GM13977 (cell line): ENCODE results near the gene KCNJ6.
"Not testable (repeated sequence)": the region's sequence is repeated elsewhere in the genome, so short reads cannot be mapped to it uniquely, and the experiment has no call there.

Experiments used
- DNase-seq: peaks from one replicate; pipeline ENCODE4 v3.0.0; 2012; ENCODE audit warnings: low spot score
- in situ Hi-C: fragments of 300-500 bp; cut with MboI; formaldehyde crosslinking; loops from one replicate; pipeline ENCODE4 v1.12.0; 2022; ENCODE audit warnings: low sequenced_read_pairs, low pct_unique_long_range_greater_than_20kb, mixed read lengths, inconsistent platforms; ENCODE audit not compliant: unreplicated experiment
- TF ChIP-seq, protein P1 (sequence below): IDR thresholded peaks from 2 replicates; pipeline ENCODE4 v1.5.1; 2012; ENCODE audit warnings: mild to moderate bottlenecking, control low read depth; ENCODE audit not compliant: insufficient read depth; ENCODE audit errors: extremely low read depth, missing control alignments

The KCNJ6 gene

DNA sequence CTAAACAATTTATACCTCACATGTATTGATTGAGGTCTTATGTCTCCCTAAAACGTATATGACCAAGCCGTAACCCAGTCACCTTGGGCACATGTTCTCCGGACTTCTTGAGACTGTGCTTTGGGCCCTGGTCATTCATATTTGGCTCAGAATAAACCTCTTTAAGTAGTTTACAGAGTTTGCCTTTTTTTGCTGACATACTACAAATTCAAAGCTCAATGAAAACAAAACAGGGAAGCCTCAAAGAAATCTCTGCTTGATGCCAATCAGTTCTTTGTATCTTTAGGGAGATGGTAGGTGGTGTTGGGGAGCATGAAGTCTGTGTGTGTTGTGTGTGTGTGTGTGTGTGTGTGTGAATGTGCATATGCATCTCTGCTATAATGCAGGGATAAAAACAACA, 247.0 kb downstream of the KCNJ6 start:
- no peak for DNase-seq
- TF ChIP-seq, protein P1, sequence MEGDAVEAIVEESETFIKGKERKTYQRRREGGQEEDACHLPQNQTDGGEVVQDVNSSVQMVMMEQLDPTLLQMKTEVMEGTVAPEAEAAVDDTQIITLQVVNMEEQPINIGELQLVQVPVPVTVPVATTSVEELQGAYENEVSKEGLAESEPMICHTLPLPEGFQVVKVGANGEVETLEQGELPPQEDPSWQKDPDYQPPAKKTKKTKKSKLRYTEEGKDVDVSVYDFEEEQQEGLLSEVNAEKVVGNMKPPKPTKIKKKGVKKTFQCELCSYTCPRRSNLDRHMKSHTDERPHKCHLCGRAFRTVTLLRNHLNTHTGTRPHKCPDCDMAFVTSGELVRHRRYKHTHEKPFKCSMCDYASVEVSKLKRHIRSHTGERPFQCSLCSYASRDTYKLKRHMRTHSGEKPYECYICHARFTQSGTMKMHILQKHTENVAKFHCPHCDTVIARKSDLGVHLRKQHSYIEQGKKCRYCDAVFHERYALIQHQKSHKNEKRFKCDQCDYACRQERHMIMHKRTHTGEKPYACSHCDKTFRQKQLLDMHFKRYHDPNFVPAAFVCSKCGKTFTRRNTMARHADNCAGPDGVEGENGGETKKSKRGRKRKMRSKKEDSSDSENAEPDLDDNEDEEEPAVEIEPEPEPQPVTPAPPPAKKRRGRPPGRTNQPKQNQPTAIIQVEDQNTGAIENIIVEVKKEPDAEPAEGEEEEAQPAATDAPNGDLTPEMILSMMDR, result no peak
- in situ Hi-C loops, result no loop called here

DNA sequence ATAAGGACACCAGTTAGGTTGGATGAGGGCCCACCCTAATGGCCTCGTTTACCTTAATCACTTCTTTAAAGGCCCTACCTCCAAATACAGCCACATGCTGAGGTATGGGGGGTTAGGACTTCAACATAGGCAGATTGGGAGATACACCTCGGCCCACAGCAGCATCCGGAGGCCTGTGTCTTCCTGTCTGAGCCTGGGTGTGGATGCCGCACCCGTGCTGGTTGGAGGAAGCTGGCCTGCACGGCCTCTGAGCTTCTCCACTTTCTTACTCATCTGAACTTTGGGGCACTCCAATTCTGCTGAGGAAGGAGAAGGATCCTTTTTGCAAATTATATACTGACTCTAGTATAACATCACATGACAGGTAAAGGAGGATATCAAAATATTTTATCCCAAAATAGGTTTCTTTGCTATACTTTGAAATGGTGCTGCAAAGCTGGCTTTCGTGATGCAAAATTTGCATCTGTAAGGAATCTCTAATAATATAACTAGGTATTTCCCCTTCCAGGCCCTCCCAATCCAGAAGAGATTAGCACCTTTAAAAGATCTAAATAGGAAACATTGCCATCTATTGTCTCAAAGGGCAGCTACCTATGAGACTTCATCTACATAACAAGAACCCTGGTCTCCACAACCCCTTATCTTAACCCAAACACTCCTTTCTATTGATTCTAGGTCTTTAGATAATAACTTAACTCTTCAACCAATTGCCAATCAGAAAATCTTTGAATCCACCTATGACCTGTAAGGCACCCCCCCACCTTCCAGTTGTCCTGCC, 247.6 kb downstream of the KCNJ6 start:
- DNase-seq, result no peak
- TF ChIP-seq, protein P1, result no peak
- in situ Hi-C loops, result no loop called here

DNA sequence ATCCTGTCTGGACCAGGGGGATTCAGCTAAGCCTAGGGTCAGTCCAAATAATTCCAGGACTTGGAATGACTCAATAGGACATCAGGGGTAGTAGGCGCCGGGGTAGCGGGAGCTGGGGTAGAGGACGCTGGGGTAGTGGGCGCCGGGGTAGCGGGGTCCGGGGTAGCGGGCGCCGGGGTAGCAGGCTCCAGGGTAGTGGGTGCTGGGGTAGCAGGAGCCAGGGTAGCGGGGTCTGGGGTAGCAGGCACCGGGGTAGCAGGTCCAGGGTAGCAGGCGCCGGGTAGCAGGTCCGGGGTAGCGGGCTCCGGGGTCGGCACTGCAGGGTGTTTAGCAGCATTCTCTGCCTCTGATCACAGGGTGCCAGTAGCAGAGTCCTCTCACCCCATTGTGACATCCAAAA, 248.9 kb downstream of the KCNJ6 start:
- DNase-seq, result no peak
- TF ChIP-seq, protein P1, result no peak
- in situ Hi-C loops, result no loop called here

DNA sequence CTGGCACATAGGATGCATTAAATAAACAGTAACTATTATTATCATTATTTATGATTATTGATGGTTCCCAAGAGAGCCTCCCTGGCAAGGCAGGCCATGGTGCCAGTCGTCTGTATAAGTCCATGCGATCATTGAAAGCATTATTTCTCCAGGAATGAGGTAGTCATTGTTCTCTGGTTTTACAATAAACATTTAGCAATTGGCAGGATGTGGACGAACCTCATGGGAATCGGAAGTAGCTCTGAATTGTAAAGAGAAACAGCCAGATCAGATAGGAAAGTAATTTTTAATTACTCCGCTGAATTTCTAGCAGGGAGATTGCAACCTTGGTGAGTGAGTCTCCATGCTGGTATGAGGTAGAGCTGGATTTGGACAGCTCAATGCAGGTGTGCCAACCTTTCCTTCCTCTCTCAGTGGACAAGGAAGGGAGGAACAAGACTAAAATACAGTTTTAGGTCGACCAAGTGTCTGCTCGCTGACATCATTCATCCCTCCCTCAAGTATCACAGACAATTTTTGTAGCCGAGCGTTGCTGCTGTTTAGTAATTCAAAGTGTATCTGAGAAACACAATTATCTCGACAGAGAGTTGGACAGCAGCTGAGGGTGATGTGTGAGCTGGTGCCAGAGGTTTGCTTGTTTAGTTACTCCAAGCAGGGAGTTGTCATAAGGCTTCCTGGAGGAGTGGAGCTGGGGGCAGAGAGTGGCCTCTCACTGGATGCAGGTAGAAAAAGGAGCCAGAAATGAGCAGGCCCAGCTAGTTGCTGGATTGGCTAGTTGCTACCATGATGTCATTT, 250.8 kb downstream of the KCNJ6 start:
- TF ChIP-seq, protein P1, result no peak
- in situ Hi-C loops, result no loop called here
- DNase-seq, result no peak

DNA sequence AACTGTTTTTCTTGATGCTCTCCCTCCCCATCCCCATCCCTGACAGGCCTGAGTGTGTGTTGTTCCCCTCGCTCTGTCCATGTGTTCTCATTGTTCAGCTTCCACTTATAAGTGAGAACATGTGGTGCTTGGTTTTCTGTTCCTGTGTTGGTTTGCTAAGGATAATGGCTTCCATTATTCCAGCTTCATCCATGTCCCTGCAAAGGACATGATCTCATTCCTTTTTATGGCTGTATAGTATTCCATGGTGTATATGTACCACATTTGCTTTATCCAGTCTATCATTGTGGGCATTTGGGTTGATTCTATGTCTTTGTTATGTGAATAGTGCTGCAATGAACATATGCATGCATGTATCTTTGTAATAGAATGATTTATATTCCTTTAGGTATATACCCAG, 254.0 kb downstream of the KCNJ6 start:
- in situ Hi-C loops, DNase-seq: not testable (repeated sequence)

DNA sequence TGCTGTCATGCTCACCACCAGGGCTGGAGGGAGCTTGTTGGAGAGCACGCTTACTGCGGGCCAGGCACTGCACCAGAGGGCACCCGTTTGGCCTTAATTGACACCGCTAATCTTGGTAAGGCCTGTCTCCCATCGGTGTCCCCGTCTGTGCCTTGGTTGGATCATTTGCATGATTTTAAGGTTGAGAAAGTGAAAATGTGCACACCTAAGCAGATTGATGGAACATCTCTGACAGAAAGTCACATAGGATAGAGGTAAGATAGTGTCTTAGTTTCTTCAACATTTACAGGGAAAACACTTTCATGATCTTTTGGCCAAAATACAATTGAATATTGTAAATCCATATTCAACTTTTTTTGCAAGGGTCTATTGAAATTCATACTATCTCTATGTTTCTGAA, 255.5 kb downstream of the KCNJ6 start:
- TF ChIP-seq, protein P1, result no peak
- in situ Hi-C loops, result no loop called here
- DNase-seq, result no peak

DNA sequence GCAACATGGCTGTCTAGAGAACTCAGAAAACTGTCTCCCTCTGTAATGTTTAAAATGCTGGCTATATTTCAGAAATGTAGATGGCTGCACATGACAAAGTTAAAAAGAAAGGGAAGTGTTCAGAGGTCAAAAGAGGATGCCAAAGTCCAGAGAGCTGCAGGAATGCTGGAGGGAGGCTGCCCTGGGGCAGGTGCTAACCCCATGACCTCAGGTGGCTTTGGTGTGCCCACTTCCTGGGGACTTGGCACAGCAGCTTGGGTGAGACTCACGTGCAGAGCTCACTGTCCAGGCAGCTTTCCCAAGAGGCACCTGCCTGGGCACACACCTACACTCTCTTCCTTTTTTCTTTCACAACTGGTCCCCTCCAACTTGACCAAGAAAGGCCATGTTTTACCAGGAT, 256.4 kb downstream of the KCNJ6 start:
- DNase-seq, result no peak
- TF ChIP-seq, protein P1, result no peak
- in situ Hi-C loops, result no loop called here
